ENCODE measurements around the gene PPP1R14C. TPM values are rescaled to one million over a fixed set of nuclear protein-coding genes. Genes with fewer than 3 reads are reported as not detected.

PPP1R14C gene
- total RNA-seq, 1 experiment from 2014 or later, result not detected

DNA sequence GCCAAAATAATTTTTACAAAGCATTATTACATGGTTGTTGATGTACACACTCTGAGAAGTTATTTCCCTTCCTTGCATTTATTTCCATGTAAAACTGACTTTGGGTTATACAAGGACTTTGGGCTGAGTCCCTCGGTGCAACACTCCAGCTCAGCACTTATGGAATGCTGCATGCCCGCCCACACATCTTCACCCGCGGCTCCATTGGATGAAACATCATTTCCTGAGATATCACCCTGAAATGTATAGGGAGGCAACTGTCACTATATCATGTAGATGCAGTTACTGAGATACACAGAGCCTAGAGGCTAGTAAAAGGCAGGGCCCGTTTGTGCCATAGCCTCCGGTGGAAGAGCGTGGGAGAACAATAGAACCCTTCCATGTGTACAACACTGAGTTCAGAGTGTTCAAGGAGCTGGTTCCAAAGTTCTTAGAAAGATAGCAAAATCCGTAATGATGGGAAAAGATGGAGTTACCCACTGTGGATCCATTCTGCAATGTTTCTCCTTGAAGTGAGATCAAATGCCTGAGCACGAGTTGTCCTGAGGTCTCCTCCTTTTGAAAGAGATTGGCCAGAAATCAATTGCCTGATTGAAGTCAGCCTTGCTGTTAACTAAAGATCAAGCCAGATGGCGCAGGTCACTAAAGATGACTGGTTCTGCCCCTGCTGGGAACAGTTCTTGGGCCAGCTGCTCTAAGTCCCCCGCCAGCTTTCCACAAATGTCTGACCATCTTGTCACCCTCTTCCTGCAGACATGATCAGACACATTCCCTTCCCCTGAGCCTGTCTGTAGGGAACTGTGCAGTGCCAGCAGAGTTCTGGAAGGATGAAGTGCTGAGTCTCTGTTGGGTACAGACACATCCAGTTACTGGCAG, 125.1 kb downstream of the PPP1R14C start:
- DNase-seq (ENCODE audit: extremely low read depth, low read depth), result no peak

DNA sequence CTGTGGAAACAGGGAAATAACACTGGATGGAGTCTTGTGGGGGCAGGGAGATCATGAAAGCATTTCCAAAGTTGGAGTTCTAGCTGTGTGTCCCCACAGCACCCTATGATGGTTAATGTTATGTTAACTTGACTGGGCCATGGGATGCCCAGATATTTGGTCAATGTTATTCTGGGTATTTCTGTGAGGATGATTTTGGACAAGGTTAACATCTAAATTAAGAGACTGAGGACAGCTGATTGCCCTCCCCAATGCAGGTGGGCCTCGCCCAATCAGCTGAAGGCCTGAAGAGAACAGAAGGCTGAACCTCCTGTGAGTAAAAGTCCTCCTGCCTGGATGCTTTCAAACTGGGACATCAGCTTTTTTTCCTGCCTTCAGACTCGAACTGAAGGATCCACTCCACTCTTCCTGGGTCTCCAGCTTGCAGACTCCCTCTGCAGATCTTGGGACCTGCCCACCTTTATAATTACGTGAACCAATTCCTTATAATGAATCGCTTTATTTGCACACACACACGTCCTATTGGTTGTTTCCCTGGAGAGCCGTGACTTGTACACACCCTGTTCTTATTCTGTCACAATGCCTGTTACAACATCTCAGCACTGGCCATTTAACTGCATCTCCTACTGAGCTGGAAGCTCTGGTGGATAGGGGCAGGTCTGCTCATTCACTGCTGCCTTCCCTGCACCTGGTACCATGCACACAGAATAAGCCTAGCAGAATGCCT, 126.4 kb downstream of the PPP1R14C start:
- DNase-seq (ENCODE audit: extremely low read depth, low read depth), result no peak

- DNase-seq (ENCODE audit: extremely low read depth, low read depth), result no peak
These were observed 127.0 kb downstream of the PPP1R14C start for GRCh38 chr6:150269857-150270223.

DNA sequence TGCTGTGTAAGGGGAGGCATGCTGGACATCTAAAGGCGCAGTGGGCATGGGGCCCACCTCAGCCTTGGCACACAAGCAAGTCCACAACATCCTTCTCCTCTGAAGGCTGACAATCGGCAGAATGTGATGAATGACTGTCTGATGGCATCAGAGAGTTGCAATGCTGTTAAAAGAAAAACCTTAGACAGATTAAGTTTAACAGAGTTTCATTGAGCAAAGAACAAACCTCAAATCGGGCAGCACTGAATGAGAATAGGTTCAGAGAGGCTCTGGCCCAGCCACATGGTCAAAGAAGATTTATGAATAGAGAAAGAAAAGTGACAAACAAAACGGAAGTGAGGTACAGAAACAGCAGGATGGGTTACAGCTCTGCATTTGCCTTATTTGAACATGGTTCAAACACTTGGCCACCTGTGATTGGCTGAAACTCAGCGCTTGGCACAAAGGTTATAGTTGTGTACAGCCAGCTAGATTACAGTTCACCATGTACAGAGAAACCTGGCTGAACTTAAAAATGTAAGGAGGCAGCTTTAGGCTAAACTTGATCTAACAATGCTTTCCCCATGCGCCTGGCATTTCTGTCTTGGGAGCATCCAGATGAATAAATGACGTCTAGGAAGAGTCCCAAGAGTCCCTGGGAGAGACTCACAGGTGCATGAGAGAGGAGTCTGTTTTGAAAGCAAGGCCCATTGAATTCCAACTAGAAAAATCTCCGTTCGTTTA, 127.6 kb downstream of the PPP1R14C start:
- no peak for DNase-seq (ENCODE audit: extremely low read depth, low read depth)

GRCh38 chr6:150271172-150271500, 128.3 kb downstream of the PPP1R14C start:
- no peak for DNase-seq (ENCODE audit: extremely low read depth, low read depth)

DNA sequence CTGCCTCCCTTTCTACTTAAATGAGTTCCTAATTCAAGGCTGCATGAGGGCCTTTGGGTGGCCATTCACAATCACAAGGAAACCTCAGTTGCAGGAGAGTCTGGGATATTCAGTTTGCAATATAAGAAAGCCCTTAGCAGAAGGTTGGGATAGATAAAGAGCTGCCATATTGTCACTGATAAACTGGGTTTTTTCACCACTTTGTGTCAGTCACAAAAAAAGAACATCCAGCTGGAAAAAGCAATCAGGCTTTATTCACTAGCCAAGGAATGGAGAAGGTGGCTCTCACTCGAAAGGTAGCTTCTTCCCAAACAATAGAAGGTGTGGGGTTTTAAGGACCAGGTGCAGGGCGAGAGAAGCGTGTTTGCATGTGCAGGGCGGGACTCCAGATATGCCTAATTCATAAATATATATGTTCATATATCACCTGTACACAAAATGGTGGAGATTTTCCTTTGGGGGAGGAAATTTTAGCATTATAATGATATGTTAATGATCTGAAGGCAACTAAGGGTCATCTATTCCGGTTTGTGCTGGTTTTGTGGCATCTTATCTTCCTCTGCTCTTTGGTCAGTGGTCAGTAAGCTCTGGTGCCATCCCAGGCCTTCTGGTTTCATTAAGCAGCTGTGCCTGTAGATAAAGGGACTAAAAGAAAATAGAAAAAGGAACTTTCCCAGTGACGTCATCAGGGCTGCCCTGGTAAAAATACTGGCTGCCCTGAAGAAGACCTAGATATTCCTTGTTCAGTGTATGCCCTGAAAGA, 128.8 kb downstream of the PPP1R14C start:
- DNase-seq (ENCODE audit: extremely low read depth, low read depth), result no peak

- no peak for DNase-seq (ENCODE audit: extremely low read depth, low read depth)
These were observed 129.6 kb downstream of the PPP1R14C start for GRCh38 chr6:150272264-150272975.

DNA sequence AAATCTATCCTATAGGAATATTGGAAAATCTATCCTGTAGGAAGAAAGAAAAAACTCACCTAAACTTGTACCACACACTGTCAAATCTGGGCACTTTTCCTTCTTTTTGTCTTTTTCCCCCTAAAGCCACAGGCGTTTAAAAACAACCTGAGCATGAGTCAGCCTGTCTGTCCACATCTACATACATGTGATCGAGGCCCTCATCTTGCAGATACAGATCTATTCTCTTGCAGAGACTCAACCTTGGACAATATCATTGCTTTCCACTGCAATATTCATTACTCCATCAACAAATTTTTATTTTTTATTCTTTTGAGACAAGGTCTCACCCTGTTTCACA, 130.1 kb downstream of the PPP1R14C start:
- DNase-seq (ENCODE audit: extremely low read depth, low read depth), result no peak

- no peak for DNase-seq (ENCODE audit: extremely low read depth, low read depth)
These were observed 130.8 kb downstream of the PPP1R14C start for GRCh38 chr6:150273457-150274309.

DNA sequence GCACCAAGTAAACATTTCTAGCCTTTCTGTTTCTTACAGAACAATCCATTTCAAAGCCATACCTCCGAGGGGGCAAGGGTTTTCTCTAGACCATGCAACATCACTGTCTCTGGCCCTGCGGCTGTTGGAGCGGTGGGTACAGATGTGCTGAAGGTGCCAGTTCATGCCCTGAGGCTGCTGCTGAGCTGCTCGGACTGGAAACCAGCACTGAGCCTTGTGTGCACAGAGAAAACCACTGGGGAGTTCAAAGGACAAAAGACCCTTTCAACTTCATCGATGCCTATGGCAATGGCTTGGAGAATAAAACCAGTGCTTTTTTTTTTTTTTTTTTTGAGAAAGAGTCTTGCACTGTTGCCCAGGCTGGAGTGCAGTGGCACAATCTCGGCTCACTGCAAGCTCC, 132.6 kb downstream of the PPP1R14C start:
- no peak for DNase-seq (ENCODE audit: extremely low read depth, low read depth)

DNA sequence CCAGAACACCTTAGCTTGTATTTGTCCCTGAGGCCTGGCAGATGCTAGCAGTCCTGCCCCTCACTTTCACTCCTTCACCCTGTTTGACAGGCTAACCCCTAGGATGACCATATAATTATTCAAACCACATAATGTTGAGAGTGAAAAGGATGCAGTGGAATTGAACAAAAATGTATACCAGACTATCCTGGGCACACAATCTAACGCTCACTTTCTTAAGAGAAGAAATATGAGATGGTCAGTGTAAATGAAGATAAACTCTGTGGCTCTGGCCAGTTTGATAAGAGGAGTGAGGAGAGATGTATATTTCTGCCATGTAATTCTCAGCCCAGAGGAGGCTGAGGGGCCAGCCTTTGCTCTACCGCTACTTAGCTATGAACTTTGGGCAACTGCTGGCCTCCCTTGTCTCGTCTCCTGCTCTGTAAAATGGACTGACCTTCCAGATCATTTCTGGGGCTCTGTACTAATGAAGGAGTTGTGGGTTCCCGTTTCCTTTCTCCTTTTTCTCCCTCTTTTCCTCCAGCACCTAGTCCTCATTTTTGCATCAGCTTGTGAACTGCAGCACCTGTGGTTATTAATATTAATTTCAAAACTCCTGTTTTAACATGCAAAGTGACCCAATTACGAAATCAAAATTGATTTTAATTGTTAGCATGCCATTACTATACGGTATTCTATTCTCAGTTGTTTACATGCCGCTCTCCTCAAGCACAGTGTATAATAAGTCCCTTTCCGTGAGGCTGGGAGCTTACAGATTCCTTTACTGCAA, 133.5 kb downstream of the PPP1R14C start:
- no peak for DNase-seq (ENCODE audit: extremely low read depth, low read depth)

GRCh38 chr6:150276937-150277742, 134.3 kb downstream of the PPP1R14C start:
- DNase-seq (ENCODE audit: extremely low read depth, low read depth), result no peak

- DNase-seq (ENCODE audit: extremely low read depth, low read depth), result no peak
These were observed 136.7 kb downstream of the PPP1R14C start for GRCh38 chr6:150279533-150279932.

DNA sequence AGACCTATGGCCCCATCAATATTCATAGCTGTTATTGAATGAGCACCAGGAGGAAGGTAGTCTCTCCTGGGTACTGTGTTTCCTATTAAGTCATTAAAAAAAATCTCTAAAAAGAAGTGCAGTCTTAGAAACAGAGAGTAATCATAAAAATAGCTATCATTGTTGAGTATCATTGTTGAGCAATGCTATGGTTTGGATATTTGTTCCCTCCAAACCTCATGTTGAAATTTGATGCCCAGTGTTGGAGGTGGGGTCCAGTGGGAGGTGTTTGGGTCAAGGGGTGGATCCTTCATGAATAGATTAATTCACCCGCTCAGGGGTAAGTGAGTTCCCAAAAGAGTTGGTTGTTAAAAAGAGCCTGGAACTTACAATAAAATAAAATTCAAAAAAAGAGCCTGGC, 137.9 kb downstream of the PPP1R14C start:
- no peak for DNase-seq (ENCODE audit: extremely low read depth, low read depth)

DNA sequence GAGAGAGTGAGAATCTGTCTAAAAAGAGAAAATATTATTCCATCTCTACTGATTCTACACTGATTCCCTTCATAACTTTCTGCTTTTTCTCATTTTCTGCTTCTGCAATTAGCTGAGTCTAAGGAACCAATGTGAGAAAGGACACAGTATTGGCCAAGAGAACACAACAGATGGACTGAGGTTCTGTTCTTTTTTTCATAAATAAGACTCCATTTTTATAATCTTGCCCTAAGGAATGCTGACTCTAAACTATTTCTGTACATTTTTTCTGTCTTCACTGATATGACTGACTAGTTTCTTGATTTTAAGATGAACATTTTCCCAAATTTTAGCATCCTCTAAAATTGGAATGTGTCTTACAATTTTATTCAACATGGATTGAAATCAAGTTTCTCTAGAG, 138.9 kb downstream of the PPP1R14C start:
- DNase-seq (ENCODE audit: extremely low read depth, low read depth), result no peak

GRCh38 chr6:150282806-150283205, 140.0 kb downstream of the PPP1R14C start:
- DNase-seq (ENCODE audit: extremely low read depth, low read depth), result no peak

- no peak for DNase-seq (ENCODE audit: extremely low read depth, low read depth)
These were observed 143.6 kb downstream of the PPP1R14C start for GRCh38 chr6:150286460-150286859.

DNA sequence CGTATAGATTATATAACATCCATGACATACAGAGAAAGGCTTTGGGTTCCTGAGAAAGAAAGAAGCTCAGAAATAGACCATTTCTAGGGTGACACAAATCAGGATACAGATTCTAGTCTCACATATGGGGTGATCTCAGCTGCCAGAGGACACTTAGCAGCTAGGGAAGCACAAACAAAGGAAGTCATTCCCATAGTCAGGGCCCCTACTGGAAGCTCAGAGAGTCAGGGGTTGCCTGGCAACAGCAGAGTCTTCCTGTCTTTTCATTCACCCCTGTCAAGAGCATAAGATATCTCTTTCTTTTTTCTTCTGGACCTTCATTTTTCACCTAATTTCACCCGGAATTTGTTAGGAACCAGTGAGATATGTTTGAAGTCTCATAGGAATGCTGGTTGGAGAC, 144.1 kb downstream of the PPP1R14C start:
- DNase-seq (ENCODE audit: extremely low read depth, low read depth), result no peak

Data from NCI-H460 (cell line).